Peyer's patch (tissue), 4 donors: ENCODE results near the gene PTPN11. TPM values are rescaled to one million over a fixed set of nuclear protein-coding genes. Genes with fewer than 3 reads are reported as not detected.

ENCODE experiments used
- DNase-seq, 3 donors: peaks; one replicate each; pipeline ENCODE4 v3.0.0-alpha.2; 2017 to 2019
- H3K27ac ChIP-seq, 4 donors: fragments of 200-600 bp; sonication (generic); one replicate each; pipeline ENCODE4 v1.5.1; 2016 to 2019
- H3K27me3 ChIP-seq, 2 donors: fragments of 200-600 bp; sonication (generic); one replicate each; pipeline ENCODE4 v1.5.1; 2019
- H3K36me3 ChIP-seq, 3 donors: fragments of 200-600 bp; sonication (generic); one replicate each; pipeline ENCODE4 v1.5.1; 2016 to 2019
- H3K4me1 ChIP-seq, 4 donors: fragments of 200-600 bp; sonication (generic); one replicate each; pipeline ENCODE4 v1.5.1; 2016 to 2019
- H3K4me3 ChIP-seq, 4 donors: fragments of 200-600 bp; sonication (generic); 1 replicate in 3 of 4; 2 replicates in 1 of 4; pipeline ENCODE4 v1.5.1; 2016 to 2019; ENCODE audit warnings: mild to moderate bottlenecking in 1 of 4
- H3K9me3 ChIP-seq, 4 donors: fragments of 200-600 bp; sonication (generic); one replicate each; pipeline ENCODE4 v1.5.1; 2016 to 2019; ENCODE audit warnings: mild to moderate bottlenecking in 1 of 4
- POLR2A ChIP-seq, 2 donors: fragments of 450-650 bp; IDR thresholded peaks; one replicate each; pipeline ENCODE4 v1.5.1; 2017; ENCODE audit warnings: antibody characterized with exemption in 2 of 2, mild to moderate bottlenecking in 2 of 2, moderate library complexity in 2 of 2
- total RNA-seq, 4 donors: library from RNA; depleted of rRNA; stranded (reverse); fragments of >200 nt; gene quantifications; one replicate each; pipeline ENCODE4 v1.1.0, GENCODE V29; 2016
- TF ChIP-seq, protein P1 (sequence below), 6 experiments: fragments of 450-650 bp in 4 of 6; fragments of 200-600 bp in 2 of 6; sonication (generic) in 1 of 6; IDR thresholded peaks; one replicate each; pipeline ENCODE4 v1.5.1; 2017 to 2019; ENCODE audit warnings: antibody characterized with exemption in 6 of 6, mild to moderate bottlenecking in 3 of 6, moderate library complexity in 1 of 6

The PTPN11 gene
- 100 to 1,000 TPM in 1 of 4 donors, 10 to 100 TPM in 3; 34.5 to 128 (median 40.5) TPM for total RNA-seq

DNA sequence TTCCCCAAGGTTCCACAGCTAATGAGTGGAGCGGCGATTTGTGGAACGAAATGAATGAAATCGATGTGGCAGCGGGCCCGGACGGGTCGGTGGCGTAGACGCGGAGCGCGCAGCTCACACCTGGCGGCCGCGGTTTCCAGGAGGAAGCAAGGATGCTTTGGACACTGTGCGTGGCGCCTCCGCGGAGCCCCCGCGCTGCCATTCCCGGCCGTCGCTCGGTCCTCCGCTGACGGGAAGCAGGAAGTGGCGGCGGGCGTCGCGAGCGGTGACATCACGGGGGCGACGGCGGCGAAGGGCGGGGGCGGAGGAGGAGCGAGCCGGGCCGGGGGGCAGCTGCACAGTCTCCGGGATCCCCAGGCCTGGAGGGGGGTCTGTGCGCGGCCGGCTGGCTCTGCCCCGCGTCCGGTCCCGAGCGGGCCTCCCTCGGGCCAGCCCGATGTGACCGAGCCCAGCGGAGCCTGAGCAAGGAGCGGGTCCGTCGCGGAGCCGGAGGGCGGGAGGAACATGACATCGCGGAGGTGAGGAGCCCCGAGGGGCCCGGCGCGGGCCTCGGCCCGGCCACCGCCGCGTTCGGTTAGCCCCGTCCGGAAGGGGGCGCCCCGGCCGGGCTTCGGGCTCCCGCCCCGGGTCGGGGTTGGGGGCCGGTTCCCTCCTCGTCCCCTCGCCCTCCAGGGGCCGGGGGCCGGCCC is at the start of gene PTPN11:
Gene PTPN11, plus strand, starts transcription at position 340 of the 689 bp plus-strand sequence. Its CDS starts 165 bp downstream, at position 505.
- Histone ChIP-seq H3K27ac (peak within 1 kb of the TSS; percentile 92 to 98 (median 94)), H3K4me1 (peaks cover 0 to 29% (median 5%) of the 10 kb centered on the region in 4 donors), H3K36me3 (no peaks in the 10 kb centered on the region), H3K4me3 (peak within 1 kb of the TSS; percentile 84 to 98 (median 90)), H3K9me3 (no peaks in the 10 kb centered on the region), H3K27me3 (no peaks in the 10 kb centered on the region)
- peak; percentile 84 to 94 (median 94) for DNase-seq
- TF ChIP-seq, protein P1, sequence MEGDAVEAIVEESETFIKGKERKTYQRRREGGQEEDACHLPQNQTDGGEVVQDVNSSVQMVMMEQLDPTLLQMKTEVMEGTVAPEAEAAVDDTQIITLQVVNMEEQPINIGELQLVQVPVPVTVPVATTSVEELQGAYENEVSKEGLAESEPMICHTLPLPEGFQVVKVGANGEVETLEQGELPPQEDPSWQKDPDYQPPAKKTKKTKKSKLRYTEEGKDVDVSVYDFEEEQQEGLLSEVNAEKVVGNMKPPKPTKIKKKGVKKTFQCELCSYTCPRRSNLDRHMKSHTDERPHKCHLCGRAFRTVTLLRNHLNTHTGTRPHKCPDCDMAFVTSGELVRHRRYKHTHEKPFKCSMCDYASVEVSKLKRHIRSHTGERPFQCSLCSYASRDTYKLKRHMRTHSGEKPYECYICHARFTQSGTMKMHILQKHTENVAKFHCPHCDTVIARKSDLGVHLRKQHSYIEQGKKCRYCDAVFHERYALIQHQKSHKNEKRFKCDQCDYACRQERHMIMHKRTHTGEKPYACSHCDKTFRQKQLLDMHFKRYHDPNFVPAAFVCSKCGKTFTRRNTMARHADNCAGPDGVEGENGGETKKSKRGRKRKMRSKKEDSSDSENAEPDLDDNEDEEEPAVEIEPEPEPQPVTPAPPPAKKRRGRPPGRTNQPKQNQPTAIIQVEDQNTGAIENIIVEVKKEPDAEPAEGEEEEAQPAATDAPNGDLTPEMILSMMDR (IDR thresholded peaks at IDR 0.05), result peak; percentile 7 to 44 (median 35)
- TF ChIP-seq POLR2A (IDR thresholded peaks at IDR 0.05), result peak; percentile 93

DNA sequence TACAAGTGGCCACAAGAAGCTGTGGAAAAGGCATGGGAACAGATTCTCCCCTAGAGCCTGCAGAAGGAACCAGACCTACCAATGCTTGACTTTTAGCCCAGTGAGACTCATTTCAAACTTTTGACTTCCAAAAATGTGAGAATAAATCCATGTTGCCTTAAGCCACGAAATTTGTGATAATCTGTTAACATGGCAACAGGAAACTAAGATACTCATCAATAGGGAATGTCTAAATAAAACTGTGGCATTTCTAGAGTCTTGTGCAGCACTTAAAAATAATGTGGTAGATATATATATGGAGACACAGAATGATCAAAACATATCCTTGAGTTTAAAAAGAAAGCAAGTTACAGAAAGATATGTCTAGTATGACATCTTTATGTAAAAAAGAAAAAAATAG is 48.5 kb upstream of the PTPN11 start:
- Histone ChIP-seq H3K27ac (no peak overlapping the region), H3K36me3 (no peaks in the 10 kb centered on the region), H3K9me3 (no peaks in the 10 kb centered on the region), H3K27me3 (no peaks in the 10 kb centered on the region), H3K4me1 (peaks cover 0 to 6% (median 0%) of the 10 kb centered on the region in 4 donors), H3K4me3 (no peak overlapping the region)
- TF ChIP-seq, protein P1 (IDR thresholded peaks at IDR 0.05), result no peak
- no peak for TF ChIP-seq POLR2A (IDR thresholded peaks at IDR 0.05)
- DNase-seq, result no peak

DNA sequence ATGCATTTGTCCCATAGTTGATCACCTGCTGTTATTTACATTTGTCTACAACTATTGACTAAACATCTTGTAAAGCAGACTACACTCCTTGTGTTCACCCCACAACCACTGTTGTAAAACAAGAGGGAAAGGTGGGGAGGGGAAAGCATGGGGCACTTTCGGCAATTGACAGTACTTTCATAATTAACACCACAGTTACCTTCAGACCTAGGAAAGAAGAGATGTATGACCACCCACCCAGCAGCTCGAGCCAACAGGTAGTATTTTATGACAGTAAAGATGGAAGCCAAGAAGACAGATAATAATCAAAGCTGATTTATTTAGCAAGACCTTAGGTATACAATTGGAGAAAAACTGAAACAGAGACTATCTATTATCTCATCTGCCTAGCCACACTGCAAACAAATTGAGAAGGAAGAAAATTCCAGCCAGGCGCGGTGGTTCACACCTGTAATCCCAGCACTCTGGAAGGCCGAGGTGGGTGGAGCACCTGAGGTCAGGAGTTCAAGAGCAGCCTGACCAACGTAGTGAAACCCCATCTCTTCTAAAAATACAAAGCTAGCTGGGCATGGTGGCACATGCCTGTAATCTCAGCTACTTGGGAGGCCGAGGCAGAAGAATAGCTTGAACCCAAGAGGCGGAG is 47.8 kb upstream of the PTPN11 start:
- no peak overlapping the region for H3K4me3 ChIP-seq
- TF ChIP-seq POLR2A (IDR thresholded peaks at IDR 0.05), result no peak
- TF ChIP-seq, protein P1 (IDR thresholded peaks at IDR 0.05), result no peak
- H3K4me1 ChIP-seq, result peaks cover 0 to 6% (median 0%) of the 10 kb centered on the region in 4 donors
- DNase-seq, result no peak
- no peaks in the 10 kb centered on the region for H3K27me3 ChIP-seq
- H3K36me3 ChIP-seq, result no peaks in the 10 kb centered on the region
- no peaks in the 10 kb centered on the region for H3K9me3 ChIP-seq
- no peak overlapping the region for H3K27ac ChIP-seq

DNA sequence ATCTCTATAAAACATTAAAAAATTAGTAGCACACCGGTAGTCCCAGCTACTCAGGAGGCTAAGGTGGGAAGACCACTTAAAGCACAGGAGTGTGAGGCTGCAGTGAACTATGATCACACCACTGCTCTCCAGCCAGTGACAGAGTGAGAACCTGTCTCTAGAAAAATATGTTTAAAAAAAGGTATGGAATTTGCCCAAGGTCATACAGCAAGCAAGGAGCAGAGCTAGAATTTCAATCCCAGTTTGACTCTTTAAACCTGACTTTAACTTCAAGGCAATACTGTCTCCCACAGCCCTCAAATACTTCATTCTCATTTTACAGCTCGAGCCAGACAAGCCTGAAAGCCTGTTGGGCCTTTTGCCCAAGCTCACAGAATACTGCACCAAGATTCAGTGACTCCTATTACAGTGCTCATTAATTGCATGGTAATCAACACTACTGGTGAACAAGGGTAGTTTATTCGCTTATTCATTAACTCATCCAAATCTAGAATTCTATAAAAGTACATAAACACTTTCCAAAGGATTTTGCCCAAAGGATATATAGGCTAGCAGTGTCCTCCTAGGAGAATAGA is 44.5 kb upstream of the PTPN11 start:
- no peak for TF ChIP-seq POLR2A (IDR thresholded peaks at IDR 0.05)
- TF ChIP-seq, protein P1 (IDR thresholded peaks at IDR 0.05), result no peak
- Histone ChIP-seq H3K27me3 (no peaks in the 10 kb centered on the region), H3K36me3 (no peaks in the 10 kb centered on the region), H3K9me3 (no peaks in the 10 kb centered on the region), H3K4me1 (peaks cover 0 to 6% (median 0%) of the 10 kb centered on the region in 4 donors), H3K27ac (no peak overlapping the region), H3K4me3 (no peak overlapping the region)
- DNase-seq, result no peak

DNA sequence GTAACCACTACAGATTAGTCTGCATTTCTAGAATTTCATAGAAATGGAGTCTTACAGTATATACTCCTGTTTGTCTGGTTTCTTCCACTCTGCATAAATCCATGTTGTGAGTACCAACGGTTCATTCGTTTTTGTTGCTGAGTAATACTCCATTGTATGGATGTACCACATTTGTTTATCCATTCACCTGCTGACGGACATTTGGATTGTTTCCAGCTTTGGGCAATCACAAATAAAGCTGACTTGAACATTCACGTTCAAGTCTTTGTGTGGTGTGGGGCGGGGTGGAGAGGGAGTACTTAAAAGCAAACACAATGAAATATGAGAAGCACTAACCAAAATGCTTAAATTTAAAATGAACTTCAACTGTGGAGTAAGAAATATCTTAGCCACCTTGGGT is 43.6 kb upstream of the PTPN11 start:
- Histone ChIP-seq H3K27me3 (no peaks in the 10 kb centered on the region), H3K4me1 (peaks cover 0 to 12% (median 0%) of the 10 kb centered on the region in 4 donors), H3K36me3 (no peaks in the 10 kb centered on the region), H3K27ac (no peak overlapping the region), H3K9me3 (no peaks in the 10 kb centered on the region), H3K4me3 (no peak overlapping the region)
- no peak for TF ChIP-seq POLR2A (IDR thresholded peaks at IDR 0.05)
- TF ChIP-seq, protein P1 (IDR thresholded peaks at IDR 0.05), result no peak
- DNase-seq, result no peak
